OCI-LY3 (cell line): ENCODE data around the gene GDPD2.

Source experiments
- H2AFZ ChIP-seq: fragments of 200-600, 300-600 bp; shearing (Covaris generic); 2 replicates; pipeline ENCODE4 v1.6.0; 2014; ENCODE audit warnings: antibody characterized with exemption, low read depth, low read length
- H3K27ac ChIP-seq: fragments of 200-600, 300-600 bp; sonication (generic); 2 replicates; pipeline ENCODE4 v1.5.1; 2014; ENCODE audit warnings: mild to moderate bottlenecking, low read length, moderate library complexity, mixed read lengths
- H3K27me3 ChIP-seq: fragments of 200-600, 300-600 bp; sonication (generic); 2 replicates; pipeline ENCODE4 v1.6.1; 2014; ENCODE audit warnings: low read depth, low read length, mixed read lengths
- H3K36me3 ChIP-seq: fragments of 200-600, 300-600 bp; sonication (generic); replicated peaks from 2 replicates; pipeline ENCODE3; 2014; ENCODE audit warnings: low read depth, low read length, mixed read lengths
- H3K4me1 ChIP-seq: fragments of 300-600, 200-600 bp; sonication (generic); 2 replicates; pipeline ENCODE4 v1.6.1; 2014; ENCODE audit warnings: low read length, mixed read lengths
- H3K4me2 ChIP-seq: fragments of 200-600, 300-600 bp; sonication (generic); 2 replicates; pipeline ENCODE4 v1.6.1; 2014; ENCODE audit warnings: low read length, mixed read lengths
- H3K4me3 ChIP-seq: fragments of 300-600, 200-600 bp; sonication (generic); 2 replicates; pipeline ENCODE4 v1.5.1; 2014; ENCODE audit warnings: antibody characterized with exemption, mild to moderate bottlenecking, low read length, moderate library complexity
- H3K79me2 ChIP-seq: fragments of 300-600, 200-600 bp; shearing (Covaris generic); 2 replicates; pipeline ENCODE4 v1.6.1; 2014; ENCODE audit warnings: mild to moderate bottlenecking, low read length, mixed read lengths
- H3K9ac ChIP-seq: fragments of 300-600, 200-600 bp; shearing (Covaris generic); 2 replicates; pipeline ENCODE4 v1.6.0; 2014; ENCODE audit warnings: mild to moderate bottlenecking, low read length, moderate library complexity
- H3K9me3 ChIP-seq: fragments of 200-600, 300-600 bp; shearing (Covaris generic); 2 replicates; pipeline ENCODE4 v1.6.1; 2014; ENCODE audit warnings: low read length, mixed read lengths; ENCODE audit not compliant: insufficient read depth
- H4K20me1 ChIP-seq: fragments of 200-600, 300-600 bp; sonication (generic); 2 replicates; pipeline ENCODE4 v1.6.1; 2016; ENCODE audit warnings: low read length, mixed read lengths; ENCODE audit not compliant: insufficient read depth
- CTCF ChIP-seq: fragments of 200-600, 300-600 bp; sonication (generic); IDR thresholded peaks from 2 replicates; pipeline ENCODE4 v1.5.1; 2014; ENCODE audit warnings: antibody characterized with exemption, low read length, low read depth
- EZH2phosphoT487 ChIP-seq: fragments of 200-600 bp; shearing (Covaris generic); IDR thresholded peaks from 2 replicates; pipeline ENCODE4 v1.6.1; 2018; ENCODE audit warnings: antibody characterized with exemption, mixed run types, low read depth

Gene GDPD2

GRCh38 chrX:70476934-70477733 is 54.0 kb downstream of the GDPD2 start:
- Histone ChIP-seq H3K79me2 (no peaks in the 10 kb centered on the region), H3K4me3 (no peak overlapping the region), H3K9me3 (no peaks in the 10 kb centered on the region), H3K4me1 (no peaks in the 10 kb centered on the region), H2AFZ (no peak overlapping the region), H4K20me1 (no peaks in the 10 kb centered on the region), H3K9ac (no peak overlapping the region), H3K27ac (no peak overlapping the region), H3K36me3 (no peaks in the 10 kb centered on the region), H3K27me3 (no peaks in the 10 kb centered on the region), H3K4me2 (no peak overlapping the region)
- TF ChIP-seq EZH2phosphoT487 (no peak), CTCF (no peak)

- H3K4me1 ChIP-seq, result no peaks in the 10 kb centered on the region
- no peak overlapping the region for H3K4me3 ChIP-seq
- no peaks in the 10 kb centered on the region for H3K27me3 ChIP-seq
- no peaks in the 10 kb centered on the region for H3K9me3 ChIP-seq
- H4K20me1 ChIP-seq, result no peaks in the 10 kb centered on the region
- H3K4me2 ChIP-seq, result no peak overlapping the region
- TF ChIP-seq CTCF (no peak), EZH2phosphoT487 (no peak)
- H3K27ac ChIP-seq, result no peak overlapping the region
- H2AFZ ChIP-seq, result no peak overlapping the region
- H3K36me3 ChIP-seq, result no peaks in the 10 kb centered on the region
- no peaks in the 10 kb centered on the region for H3K79me2 ChIP-seq
- no peak overlapping the region for H3K9ac ChIP-seq
These were observed 54.6 kb downstream of the GDPD2 start for GRCh38 chrX:70477734-70478075.

DNA sequence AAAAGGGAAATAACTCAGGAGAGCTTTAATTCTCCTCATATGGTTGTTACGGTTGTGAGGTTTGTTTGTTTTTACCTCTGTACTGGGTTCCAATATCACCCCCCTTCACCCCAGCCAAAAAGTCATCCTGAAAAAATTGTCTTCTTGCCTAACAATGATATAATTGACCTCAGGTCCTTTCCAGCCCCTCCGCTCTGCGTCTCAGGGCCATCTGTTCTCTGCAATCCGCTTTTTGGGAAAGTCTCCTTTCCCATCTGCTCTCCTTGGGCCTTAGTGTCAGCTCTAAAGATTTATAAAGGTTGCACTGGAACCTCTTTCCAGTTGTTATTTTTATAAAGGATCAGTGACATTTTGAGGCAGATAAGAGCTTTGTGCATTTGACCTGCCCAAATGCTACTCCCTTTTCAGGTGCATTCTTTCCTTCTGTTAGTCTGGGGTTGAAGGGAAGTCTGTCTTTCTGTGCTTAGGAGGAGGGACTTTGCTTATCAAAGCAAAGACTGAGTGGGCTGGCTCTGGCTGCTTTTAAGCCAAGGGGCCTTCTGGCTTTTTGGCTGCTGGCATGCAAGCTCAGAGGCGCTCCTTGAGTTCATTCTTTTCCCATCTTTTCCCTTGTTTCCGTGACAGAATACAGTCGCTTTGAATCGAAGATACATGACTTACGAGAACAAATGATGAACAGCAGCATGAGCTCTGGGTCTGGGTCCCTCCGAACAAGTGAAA is 55.6 kb downstream of the GDPD2 start:
- H3K9ac ChIP-seq, result no peak overlapping the region
- H4K20me1 ChIP-seq, result no peaks in the 10 kb centered on the region
- H3K4me3 ChIP-seq, result no peak overlapping the region
- no peak for TF ChIP-seq CTCF
- no peak for TF ChIP-seq EZH2phosphoT487
- no peaks in the 10 kb centered on the region for H3K9me3 ChIP-seq
- no peak overlapping the region for H3K4me2 ChIP-seq
- H2AFZ ChIP-seq, result no peak overlapping the region
- no peaks in the 10 kb centered on the region for H3K36me3 ChIP-seq
- no peaks in the 10 kb centered on the region for H3K4me1 ChIP-seq
- H3K27ac ChIP-seq, result no peak overlapping the region
- H3K79me2 ChIP-seq, result no peaks in the 10 kb centered on the region
- no peaks in the 10 kb centered on the region for H3K27me3 ChIP-seq

DNA sequence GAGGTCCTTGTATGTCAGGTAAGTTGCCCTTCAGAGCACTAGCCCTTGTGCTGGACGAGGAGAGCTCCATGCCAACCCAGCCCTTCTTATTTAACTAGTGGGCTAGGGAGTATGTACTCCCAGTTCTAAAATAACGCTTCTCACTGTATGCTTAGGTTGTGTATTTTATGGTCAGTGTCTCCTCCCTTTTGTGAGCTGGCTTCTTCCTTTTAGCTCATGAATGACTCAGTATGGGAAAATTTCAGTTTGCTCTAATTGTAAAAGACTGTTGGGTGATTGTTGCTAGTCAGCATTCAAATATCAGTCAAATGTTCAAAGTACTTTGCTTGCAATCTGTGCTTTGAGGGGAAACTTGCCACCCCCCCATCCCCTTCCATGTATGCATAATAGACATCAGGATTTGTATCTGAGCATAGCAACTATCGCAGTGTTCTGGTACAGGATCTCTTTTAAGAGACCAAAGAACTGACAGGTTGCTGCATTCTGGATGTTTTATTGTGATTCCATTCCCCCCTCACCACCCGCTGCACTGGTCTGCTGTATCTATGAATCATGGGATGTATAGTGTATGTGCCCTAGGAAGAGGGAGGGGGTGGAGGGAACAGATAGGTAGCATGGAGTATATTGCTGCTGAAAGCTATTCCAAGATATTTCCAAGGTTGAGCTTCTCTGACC is 56.3 kb downstream of the GDPD2 start:
- Histone ChIP-seq H3K4me3 (no peak overlapping the region), H3K27ac (no peak overlapping the region)

More for the DNA sequence above, 56.3 kb downstream of the GDPD2 start:
- Histone ChIP-seq H2AFZ (no peak overlapping the region), H3K79me2 (no peaks in the 10 kb centered on the region), H3K4me2 (no peak overlapping the region), H3K27me3 (no peaks in the 10 kb centered on the region), H3K4me1 (no peaks in the 10 kb centered on the region), H3K36me3 (no peaks in the 10 kb centered on the region), H3K9ac (no peak overlapping the region), H4K20me1 (no peaks in the 10 kb centered on the region), H3K9me3 (no peaks in the 10 kb centered on the region)
- TF ChIP-seq EZH2phosphoT487 (no peak), CTCF (no peak)
